OCI-LY7 (cell line): ENCODE results near the gene TDRD1. TPM values are rescaled to one million over a fixed set of nuclear protein-coding genes. Genes with fewer than 3 reads are reported as not detected.

ENCODE experiments used
- BruUV-seq: library from RNA; stranded (reverse); fragments of 400-500 nt; replicated peaks from 2 replicates; lab custom pipeline; 2021; lab: Mats Ljungman, UMichigan
- CTCF ChIA-PET: fragments of 300-600 bp; sonication (Branson Sonifier 250); formaldehyde crosslinking; loops from one replicate; lab custom pipeline; 2022; ENCODE audit warnings: antibody characterized with exemption; ENCODE audit not compliant: unreplicated experiment; lab: Charles Lee
- POLR2A ChIA-PET: fragments of 300-600 bp; sonication (Branson Sonifier 250); formaldehyde crosslinking; loops from one replicate; lab custom pipeline; 2022; ENCODE audit warnings: antibody characterized with exemption; lab: Charles Lee
- DNase-seq: peaks from one replicate; pipeline ENCODE4 v3.0.0-alpha.2; 2015; ENCODE audit warnings: low spot score
- H2AFZ ChIP-seq: fragments of 200-600 bp; sonication (generic), shearing (Covaris generic); 2 replicates; pipeline ENCODE4 v1.6.1; 2014; ENCODE audit warnings: mild to moderate bottlenecking, antibody characterized with exemption, low read length, moderate library complexity
- H3K27ac ChIP-seq: fragments of 200-600 bp; sonication (generic); 2 replicates; pipeline ENCODE4 v1.5.1; 2014; ENCODE audit warnings: mixed run types, low read depth, mild to moderate bottlenecking, moderate library complexity, low read length, inconsistent platforms; ENCODE audit not compliant: poor library complexity, severe bottlenecking
- H3K36me3 ChIP-seq: fragments of 200-600 bp; sonication (generic); 2 replicates; pipeline ENCODE4 v1.6.1; 2014; ENCODE audit warnings: mild to moderate bottlenecking, antibody characterized with exemption, low read length, moderate library complexity, mixed read lengths; ENCODE audit not compliant: insufficient read depth
- H3K4me1 ChIP-seq: fragments of 200-600 bp; sonication (generic); 2 replicates; pipeline ENCODE4 v1.5.1; 2014; ENCODE audit warnings: mild to moderate bottlenecking, low read length; ENCODE audit not compliant: insufficient read depth, poor library complexity, severe bottlenecking
- H3K4me2 ChIP-seq: fragments of 200-600 bp; sonication (generic); 2 replicates; pipeline ENCODE4 v1.6.1; 2014; ENCODE audit warnings: mild to moderate bottlenecking, low read length
- H3K4me3 ChIP-seq: fragments of 200-600 bp; sonication (generic); 2 replicates; pipeline ENCODE4 v1.5.1; 2014; ENCODE audit warnings: mild to moderate bottlenecking, low read depth, low read length; ENCODE audit not compliant: poor library complexity, severe bottlenecking
- H3K79me2 ChIP-seq: fragments of 200-600 bp; sonication (generic); 2 replicates; pipeline ENCODE4 v1.6.1; 2016; ENCODE audit warnings: low read depth, mild to moderate bottlenecking, low read length, moderate library complexity, mixed read lengths; ENCODE audit not compliant: insufficient read depth
- H3K9me2 ChIP-seq: fragments of 200-600 bp; sonication (generic); 2 replicates; pipeline ENCODE4 v1.6.1; 2016; ENCODE audit warnings: mild to moderate bottlenecking, low read length, mixed read lengths; ENCODE audit not compliant: insufficient read depth
- H3K9me3 ChIP-seq: fragments of 200-600 bp; sonication (generic); 2 replicates; pipeline ENCODE4 v1.6.1; 2014; ENCODE audit warnings: mild to moderate bottlenecking, mixed run types, low read length, mixed read lengths
- H4K20me1 ChIP-seq: fragments of 200-600 bp; sonication (generic); 2 replicates; pipeline ENCODE4 v1.6.1; 2014; ENCODE audit warnings: mild to moderate bottlenecking, antibody characterized with exemption, low read length, moderate library complexity, mixed read lengths; ENCODE audit not compliant: insufficient read depth
- EZH2phosphoT487 ChIP-seq: fragments of 200-600 bp; sonication (generic); IDR thresholded peaks from 2 replicates; pipeline ENCODE4 v1.6.1; 2018; ENCODE audit warnings: low read depth, borderline replicate concordance, mild to moderate bottlenecking, mixed run types, antibody characterized with exemption, low read length, moderate library complexity, mixed read lengths
- intact Hi-C: fragments of 100-400 bp; cut with micrococcal nuclease; formaldehyde crosslinking; loops from one replicate; pipeline ENCODE4 v1.10.0; 2022; ENCODE audit not compliant: unreplicated experiment
- total RNA-seq, 2 experiments: library from RNA; depleted of rRNA in 1 of 2; stranded (reverse); fragments of >200 nt in 1 of 2; shearing (Covaris generic) in 1 of 2; gene quantifications; 2 replicates each; pipeline ENCODE4 v1.2.3, GENCODE V29; 2014 to 2022
- TF ChIP-seq, protein P1 (sequence below): fragments of 200-600 bp; sonication (generic); conservative IDR thresholded peaks from 2 replicates; pipeline ENCODE4 v1.5.1; 2014; ENCODE audit warnings: mild to moderate bottlenecking, antibody characterized with exemption, low read length, moderate library complexity, mixed read lengths

The TDRD1 gene
- total RNA-seq, 2 experiments from 2014 or later = not detected

GRCh38 chr10:114274616-114275453, 95.7 kb downstream of the TDRD1 start:
- no TSS peak for BruUV-seq
- intact Hi-C loops = no loop called here
- no peak overlapping the region for H3K27ac ChIP-seq

DNA sequence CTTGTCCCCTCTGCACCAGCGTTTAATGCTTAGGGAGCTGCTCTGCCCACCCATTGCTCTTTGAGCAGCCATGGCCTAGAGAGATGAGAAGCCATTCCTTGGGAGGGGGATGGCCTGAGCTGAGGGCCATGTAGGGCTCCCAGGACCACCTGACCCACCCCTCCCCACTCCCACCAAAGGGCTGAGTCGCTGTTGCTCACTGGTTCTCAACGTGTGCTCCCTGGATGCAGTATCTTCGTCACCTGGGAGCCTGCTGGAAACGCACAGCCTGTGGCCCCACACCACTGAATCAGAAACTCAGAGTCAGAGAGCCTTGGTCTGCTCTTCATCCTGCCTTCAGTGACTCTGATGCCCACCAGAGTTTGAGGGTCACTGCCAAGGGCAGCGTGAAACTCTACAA, 96.9 kb downstream of the TDRD1 start:
- H3K27ac ChIP-seq = no peak overlapping the region
- H3K4me2 ChIP-seq = no peak overlapping the region

More at GRCh38 chr10:114274616-114275453, 95.7 kb downstream of the TDRD1 start:
- Histone ChIP-seq H3K9me2 (no peaks in the 10 kb centered on the region), H3K79me2 (no peaks in the 10 kb centered on the region), H3K4me1 (no peaks in the 10 kb centered on the region), H3K36me3 (no peaks in the 10 kb centered on the region), H3K9me3 (no peaks in the 10 kb centered on the region), H4K20me1 (no peaks in the 10 kb centered on the region), H2AFZ (no peak overlapping the region), H3K4me3 (no peak overlapping the region), H3K4me2 (no peak overlapping the region)
- no peak for DNase-seq
- ChIA-PET POLR2A (no interaction called here), CTCF (no interaction called here)
- TF ChIP-seq EZH2phosphoT487 = no peak
- TF ChIP-seq, protein P1, sequence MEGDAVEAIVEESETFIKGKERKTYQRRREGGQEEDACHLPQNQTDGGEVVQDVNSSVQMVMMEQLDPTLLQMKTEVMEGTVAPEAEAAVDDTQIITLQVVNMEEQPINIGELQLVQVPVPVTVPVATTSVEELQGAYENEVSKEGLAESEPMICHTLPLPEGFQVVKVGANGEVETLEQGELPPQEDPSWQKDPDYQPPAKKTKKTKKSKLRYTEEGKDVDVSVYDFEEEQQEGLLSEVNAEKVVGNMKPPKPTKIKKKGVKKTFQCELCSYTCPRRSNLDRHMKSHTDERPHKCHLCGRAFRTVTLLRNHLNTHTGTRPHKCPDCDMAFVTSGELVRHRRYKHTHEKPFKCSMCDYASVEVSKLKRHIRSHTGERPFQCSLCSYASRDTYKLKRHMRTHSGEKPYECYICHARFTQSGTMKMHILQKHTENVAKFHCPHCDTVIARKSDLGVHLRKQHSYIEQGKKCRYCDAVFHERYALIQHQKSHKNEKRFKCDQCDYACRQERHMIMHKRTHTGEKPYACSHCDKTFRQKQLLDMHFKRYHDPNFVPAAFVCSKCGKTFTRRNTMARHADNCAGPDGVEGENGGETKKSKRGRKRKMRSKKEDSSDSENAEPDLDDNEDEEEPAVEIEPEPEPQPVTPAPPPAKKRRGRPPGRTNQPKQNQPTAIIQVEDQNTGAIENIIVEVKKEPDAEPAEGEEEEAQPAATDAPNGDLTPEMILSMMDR = no peak

More for the DNA sequence above, 96.9 kb downstream of the TDRD1 start:
- CTCF ChIA-PET = no interaction called here
- DNase-seq = no peak
- Histone ChIP-seq H2AFZ (no peak overlapping the region), H3K4me1 (no peaks in the 10 kb centered on the region), H3K79me2 (no peaks in the 10 kb centered on the region), H3K36me3 (no peaks in the 10 kb centered on the region), H3K4me3 (no peak overlapping the region), H3K9me3 (no peaks in the 10 kb centered on the region), H3K9me2 (no peaks in the 10 kb centered on the region), H4K20me1 (no peaks in the 10 kb centered on the region)
- TF ChIP-seq, protein P1 = no peak
- no peak for TF ChIP-seq EZH2phosphoT487
- no TSS peak for BruUV-seq
- intact Hi-C loops = no loop called here
- POLR2A ChIA-PET = no interaction called here
